NCI-H345 treated with DMSO at 0.1 percent for 48 hours (cell line): ENCODE data around the gene PTH1R.

Experiments used
- DNase-seq: peaks from one replicate; lab custom pipeline; 2025; ENCODE audit not compliant: unreplicated experiment; lab: John Stamatoyannopoulos, UW

PTH1R gene

GRCh38 chr3:46863261-46863782 is 14.2 kb upstream of the PTH1R start, which contains the start of gene MYL3:
TSS of gene MYL3 (minus strand) at chr3:46863444. CDS start at chr3:46863390, 54 bp downstream.
- no peak for DNase-seq

GRCh38 chr3:46864061-46864881 is 13.2 kb upstream of the PTH1R start:
- DNase-seq = no peak

GRCh38 chr3:46865031-46865507 is 12.5 kb upstream of the PTH1R start:
- DNase-seq = no peak

GRCh38 chr3:46865546-46865945 is 12.0 kb upstream of the PTH1R start:
- no peak for DNase-seq

- no peak for DNase-seq
These were observed 11.4 kb upstream of the PTH1R start for GRCh38 chr3:46866032-46866595.

- DNase-seq = no peak
These were observed 10.6 kb upstream of the PTH1R start for GRCh38 chr3:46866720-46867549.

- DNase-seq = no peak
These were observed 10.0 kb upstream of the PTH1R start for GRCh38 chr3:46867550-46867898.

GRCh38 chr3:46868287-46868686 is 9.2 kb upstream of the PTH1R start:
- no peak for DNase-seq

GRCh38 chr3:46868948-46869347 is 8.6 kb upstream of the PTH1R start:
- no peak for DNase-seq

GRCh38 chr3:46869440-46869839 is 8.1 kb upstream of the PTH1R start:
- DNase-seq = no peak

GRCh38 chr3:46870651-46871050 is 6.9 kb upstream of the PTH1R start:
- DNase-seq = no peak

GRCh38 chr3:46871222-46871621 is 6.3 kb upstream of the PTH1R start:
- no peak for DNase-seq

GRCh38 chr3:46873521-46873920 is 4.0 kb upstream of the PTH1R start:
- DNase-seq = no peak

- no peak for DNase-seq
These were observed 3.1 kb upstream of the PTH1R start for GRCh38 chr3:46874430-46874829.

- DNase-seq = no peak
These were observed 2.0 kb upstream of the PTH1R start for GRCh38 chr3:46875560-46875959.

- no peak for DNase-seq
These were observed 914 bp upstream of the PTH1R start for GRCh38 chr3:46876313-46877300.

GRCh38 chr3:46878781-46879436 is 1.4 kb downstream of the PTH1R start:
- no peak for DNase-seq

GRCh38 chr3:46880884-46881595 is 3.5 kb downstream of the PTH1R start:
- no peak for DNase-seq
